Stomach (tissue), 4 donors: ENCODE results near the gene VNN1.

Experiments
- CTCF ChIP-seq, 7 experiments: fragments of 450-650 bp in 4 of 7; fragments of 200-600 bp in 3 of 7; sonication (generic) in 3 of 7; IDR thresholded peaks; one replicate each; pipeline ENCODE4 v1.5.1; 2016 to 2019; ENCODE audit warnings: antibody characterized with exemption in 7 of 7, control low read depth in 2 of 7, mild to moderate bottlenecking in 1 of 7
- EP300 ChIP-seq: sonication (generic); formaldehyde crosslinking; IDR thresholded peaks from one replicate; pipeline ENCODE4 v1.6.1; 2017; ENCODE audit warnings: antibody characterized with exemption

DNA sequence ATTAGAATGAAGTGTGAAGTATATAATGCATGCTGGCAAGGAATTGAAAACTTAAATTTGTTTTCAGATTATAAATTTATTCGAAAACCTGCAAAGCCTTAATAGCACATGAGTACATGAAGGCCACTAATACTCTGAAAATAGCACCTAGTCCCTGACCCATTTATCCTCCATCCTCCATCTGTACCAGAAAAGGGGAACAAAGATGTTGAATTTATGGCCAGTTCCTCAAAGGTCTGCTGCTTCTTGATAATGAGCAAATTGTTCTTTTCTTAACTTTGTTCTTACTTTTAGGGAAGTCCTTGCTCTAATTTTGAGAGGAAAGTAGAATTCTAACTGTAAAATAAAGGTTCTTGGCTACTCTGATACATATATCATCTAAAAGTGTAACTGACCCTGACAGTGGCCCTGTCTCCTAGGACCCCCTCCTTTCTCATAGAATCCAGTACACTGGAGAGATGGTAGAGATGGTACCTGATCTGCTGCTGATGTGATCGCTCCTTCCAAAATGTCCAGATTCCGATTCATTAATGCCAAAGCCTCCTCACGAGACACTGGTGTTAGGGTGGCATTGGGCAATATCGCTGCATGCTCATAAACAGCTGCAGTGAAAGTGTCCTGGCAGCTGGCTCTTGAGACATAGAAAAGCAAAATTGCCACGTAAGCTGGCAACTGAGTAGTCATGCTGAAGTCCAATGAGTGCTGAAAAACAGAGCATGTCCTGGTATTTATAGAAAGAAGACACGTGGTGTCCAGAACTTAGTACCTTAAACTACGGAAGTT is at the start of gene VNN1:
- no peak for TF ChIP-seq CTCF (IDR thresholded peaks at IDR 0.05)
- no peak for TF ChIP-seq EP300
